D341Med (cell line): ENCODE results near the gene TRIM29.
"Not testable (repeated sequence)": the region's sequence is repeated elsewhere in the genome, so short reads cannot be mapped to it uniquely, and the experiment has no call there.

ENCODE experiments used
- DNase-seq: peaks from one replicate; pipeline ENCODE4 v3.0.0; 2012; ENCODE audit warnings: low spot score

TRIM29 gene, protein sequence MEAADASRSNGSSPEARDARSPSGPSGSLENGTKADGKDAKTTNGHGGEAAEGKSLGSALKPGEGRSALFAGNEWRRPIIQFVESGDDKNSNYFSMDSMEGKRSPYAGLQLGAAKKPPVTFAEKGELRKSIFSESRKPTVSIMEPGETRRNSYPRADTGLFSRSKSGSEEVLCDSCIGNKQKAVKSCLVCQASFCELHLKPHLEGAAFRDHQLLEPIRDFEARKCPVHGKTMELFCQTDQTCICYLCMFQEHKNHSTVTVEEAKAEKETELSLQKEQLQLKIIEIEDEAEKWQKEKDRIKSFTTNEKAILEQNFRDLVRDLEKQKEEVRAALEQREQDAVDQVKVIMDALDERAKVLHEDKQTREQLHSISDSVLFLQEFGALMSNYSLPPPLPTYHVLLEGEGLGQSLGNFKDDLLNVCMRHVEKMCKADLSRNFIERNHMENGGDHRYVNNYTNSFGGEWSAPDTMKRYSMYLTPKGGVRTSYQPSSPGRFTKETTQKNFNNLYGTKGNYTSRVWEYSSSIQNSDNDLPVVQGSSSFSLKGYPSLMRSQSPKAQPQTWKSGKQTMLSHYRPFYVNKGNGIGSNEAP

DNA sequence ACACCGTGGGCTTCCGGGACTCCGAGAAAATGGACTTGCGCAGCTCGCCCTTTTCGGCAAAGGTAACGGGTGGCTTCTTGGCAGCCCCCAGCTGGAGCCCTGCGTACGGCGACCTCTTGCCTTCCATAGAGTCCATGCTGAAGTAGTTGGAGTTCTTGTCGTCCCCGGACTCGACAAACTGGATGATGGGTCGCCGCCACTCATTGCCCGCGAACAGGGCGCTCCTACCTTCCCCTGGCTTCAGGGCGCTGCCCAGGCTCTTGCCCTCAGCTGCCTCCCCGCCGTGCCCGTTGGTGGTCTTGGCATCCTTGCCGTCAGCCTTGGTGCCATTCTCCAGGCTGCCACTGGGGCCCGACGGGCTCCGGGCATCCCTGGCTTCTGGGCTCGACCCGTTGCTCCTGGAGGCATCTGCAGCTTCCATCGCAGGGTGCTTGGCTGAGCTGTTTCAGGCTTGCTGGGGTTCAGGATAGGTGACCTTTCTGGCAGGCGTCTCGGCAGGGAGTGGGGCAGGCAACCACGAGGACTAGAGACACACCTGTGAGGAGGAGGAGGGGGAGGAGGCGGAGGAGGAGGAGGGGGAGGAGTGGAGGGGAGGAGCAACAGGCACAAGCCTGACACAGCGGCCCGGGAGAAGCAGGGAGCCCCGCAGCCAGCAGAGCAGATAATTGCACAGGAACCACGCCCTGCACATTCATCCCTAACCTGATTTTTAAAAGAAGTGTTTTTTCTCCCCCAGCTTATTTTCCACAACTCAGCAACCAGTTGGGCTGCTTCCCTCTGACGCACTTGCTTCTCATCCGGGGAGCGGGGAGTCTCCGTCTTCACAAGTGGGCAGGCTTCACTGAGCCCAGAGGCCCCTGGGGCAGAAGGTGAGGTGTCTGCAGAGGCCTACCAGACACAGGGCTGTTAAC lies at the start of gene TRIM29:
Gene TRIM29, minus strand, starts transcription at position 503 of the 911 bp plus-strand sequence. Its CDS starts 82 bp downstream, at position 421.
- peak; percentile 37 for DNase-seq

DNA sequence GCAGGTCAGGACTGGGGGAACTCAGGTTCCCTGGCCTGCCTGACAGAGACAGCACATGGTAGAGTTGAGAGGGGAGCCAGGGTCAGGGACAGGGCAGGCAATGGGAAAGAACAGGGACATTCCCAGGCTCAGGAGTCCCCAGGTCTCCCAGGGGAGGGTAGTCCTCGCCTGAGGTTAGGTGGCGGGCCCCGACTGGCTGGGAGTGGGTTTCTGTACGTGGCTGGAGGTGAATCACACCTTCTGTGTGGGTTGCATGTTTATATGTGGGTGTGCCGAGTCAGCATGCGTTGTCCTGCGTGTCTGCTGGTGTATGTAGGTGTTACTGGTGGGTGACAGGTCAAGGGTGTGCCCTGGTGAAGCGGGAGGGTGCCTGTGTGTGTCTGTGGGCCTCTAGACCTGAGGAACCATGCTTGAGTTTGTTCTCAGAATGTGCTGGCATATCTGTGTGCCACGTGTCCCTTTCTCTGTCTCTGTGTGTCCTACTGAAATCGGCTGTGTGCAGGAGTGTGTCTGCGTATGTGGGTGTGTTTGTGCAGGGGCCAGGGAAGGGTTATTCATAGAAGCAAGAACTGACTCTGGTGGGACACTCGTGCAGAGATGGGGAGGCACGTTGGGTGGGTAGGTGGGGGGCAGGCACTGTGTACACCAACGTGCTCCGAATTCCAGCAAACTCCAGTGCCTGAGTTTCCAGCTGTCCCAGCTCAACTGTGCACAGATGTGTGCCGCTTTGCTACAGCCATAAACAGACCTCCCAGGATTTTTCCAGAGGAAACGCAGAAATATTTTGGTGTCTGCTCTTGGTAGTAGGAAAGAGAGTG lies 49.1 kb upstream of the TRIM29 start:
- peak; percentile 51 for DNase-seq

DNA sequence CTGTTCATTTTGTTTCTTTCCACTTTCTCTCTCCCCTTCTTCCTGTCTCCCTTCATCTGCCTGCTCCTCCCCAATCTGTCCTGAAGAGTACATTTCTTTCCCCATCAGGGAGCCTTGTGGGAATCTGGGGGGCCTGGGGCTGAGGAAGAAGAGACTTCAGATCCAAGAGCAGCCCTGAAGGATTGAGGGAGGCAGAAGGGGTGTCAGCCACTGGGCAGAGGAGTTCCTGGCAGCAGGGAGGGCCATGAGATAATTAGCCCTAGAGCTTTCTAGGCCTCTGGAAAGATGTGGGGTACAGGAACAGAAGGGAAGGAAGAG lies 48.5 kb upstream of the TRIM29 start:
- DNase-seq: no peak

DNA sequence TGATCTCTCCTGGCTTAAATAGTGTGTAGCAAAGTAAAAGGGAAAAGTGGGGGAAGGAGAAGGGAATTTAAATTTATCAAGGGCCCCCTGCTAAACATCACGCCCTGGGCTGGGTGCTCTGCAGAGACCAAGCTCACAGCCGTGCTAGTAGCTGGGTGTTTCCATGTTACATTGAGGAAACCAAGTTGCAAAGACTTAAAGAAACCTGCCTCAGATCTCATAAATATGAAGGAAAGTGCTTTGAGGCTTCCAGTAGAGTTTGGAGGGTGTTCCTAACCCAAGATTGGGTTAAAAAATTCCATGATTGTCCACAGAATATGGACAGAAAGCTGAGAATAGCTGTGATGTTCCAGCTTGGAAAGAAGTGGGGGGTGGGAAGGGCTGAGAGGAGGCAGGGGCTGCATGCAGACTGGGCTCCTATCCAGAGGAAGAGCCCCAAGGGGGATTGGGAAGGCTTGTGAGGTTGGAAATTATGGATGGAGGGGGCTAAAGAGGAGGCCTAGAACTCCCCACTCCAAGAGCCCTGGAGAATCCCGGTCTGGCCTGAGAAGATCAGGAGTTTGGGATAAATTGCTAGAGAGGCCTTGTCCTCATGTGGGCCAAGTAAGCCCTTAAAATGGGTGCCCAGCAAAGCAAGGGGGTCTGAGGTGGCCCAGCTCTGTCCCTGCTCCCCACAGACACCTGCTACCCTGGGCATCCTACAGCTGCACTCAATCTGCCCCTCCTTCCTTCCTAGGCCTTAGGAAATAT lies 48.0 kb upstream of the TRIM29 start:
- peak; percentile 70 for DNase-seq

DNA sequence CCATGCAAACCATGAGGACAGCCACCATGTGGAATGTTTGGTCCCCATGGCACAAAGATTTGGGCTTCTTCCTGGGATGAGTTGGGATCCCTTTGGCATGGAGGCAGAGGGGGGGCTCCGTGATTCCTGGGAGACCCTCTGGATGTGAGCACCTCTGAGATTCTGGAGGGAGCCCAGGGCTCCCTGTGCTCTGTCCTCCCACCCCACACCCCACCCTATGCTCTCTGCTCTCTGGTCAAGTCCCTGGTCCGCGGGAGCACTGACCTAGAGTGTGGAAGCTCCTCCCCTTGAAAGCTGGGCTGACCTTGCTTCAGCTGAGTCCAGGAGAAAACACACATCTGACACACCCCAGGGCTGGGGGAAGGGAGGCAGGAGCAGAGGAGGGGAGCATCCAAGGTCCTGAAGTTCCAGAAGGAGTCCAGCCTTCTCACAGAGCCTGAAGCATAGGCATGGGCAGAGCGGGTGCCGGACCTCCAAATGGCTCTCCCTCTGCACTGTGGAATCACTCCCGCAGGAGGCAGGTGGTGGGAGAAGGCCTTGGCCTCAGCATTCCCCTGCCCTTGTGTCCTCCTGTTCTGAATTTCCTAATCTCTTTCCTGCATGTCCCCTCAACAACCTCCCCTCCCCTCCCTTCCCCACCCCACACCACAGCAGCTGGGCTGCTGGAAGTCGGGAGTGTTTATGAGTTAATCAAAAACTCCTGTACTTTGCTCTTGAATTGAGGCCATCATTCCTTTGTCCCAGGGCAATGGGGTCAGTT lies 47.2 kb upstream of the TRIM29 start:
- DNase-seq: no peak

DNA sequence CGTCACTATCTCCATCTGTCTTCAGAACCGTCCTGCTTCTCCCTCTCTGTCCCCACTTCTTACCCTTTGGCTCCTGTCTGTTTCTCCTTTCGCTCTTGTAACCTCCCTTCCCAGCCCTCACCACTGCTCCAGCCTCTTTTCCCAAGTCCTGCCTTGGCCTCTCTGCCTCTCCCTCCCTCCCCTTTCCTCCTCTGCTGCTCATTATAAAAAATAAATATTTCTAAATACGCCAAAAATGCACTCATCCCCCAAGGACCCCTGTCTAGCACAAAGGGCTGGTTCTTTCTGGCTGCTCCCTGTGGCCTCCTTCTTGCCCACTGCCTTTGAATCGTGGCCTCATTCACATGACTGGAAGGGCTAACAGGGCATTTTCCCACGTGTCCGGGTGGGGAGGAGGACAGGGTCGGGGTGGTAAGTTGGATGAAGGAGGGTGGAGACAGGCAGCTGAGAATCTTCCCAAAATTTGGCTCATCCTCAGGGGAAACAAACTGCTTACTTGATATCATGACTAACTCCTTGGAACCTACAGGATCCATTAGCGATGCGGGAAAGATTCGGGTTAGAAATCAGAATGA lies 46.5 kb upstream of the TRIM29 start:
- DNase-seq: no peak

DNA sequence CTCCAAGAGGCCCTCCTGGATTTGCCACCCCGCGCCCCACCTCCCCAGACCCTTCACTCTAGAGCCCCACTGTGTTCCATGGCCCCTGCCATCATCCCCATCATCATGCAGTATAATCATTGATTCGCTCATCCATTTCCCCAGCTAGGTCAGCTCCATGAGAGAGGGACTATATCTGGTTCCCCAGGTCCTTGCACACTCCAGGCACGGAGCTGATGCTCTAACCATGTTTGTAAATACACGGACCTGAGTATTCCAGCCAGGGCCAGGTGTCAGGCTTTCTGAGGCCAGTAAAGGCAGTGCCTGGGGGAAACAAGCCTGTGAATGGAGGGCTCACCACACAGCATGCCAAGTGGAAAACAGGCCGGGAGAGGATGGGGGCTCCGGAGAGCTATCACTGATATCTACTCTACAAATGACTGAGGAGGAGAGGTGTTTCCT lies 45.8 kb upstream of the TRIM29 start:
- peak; percentile 5 for DNase-seq

DNA sequence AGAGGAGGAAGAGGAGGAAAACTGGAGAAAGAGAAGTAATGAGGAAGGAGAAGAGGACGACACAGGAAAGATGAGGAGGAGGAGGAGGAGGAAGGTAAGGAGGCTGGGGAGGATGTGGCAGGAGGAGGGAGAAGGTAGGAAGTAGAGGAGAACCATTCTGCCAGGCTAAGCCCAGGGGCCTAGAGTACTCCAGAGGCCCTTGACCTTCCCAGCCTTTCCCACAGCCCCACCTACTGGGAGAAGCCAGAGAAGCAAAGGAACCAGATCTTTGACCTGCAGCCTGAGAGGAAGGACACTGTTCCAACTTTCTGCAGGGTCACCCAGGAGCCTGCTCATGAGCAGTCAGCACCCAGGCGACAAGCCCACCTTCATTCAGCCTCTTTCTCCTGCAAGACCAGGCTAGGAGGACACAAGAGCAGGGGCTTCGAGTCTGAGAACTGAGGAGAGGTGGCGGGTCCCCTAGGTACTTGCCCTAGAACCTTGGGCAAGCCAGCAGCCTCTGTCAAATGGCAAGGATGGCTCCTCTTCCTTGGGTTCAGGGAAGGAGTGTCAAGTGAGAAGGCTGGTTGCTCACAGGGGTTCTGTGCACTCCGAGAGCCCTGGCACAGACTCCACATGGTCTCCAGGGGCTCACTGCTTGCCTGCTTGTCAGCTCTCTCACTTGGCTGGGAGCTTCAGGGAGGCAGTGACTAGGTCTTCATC lies 45.0 kb upstream of the TRIM29 start:
- DNase-seq: peak; percentile 43

DNA sequence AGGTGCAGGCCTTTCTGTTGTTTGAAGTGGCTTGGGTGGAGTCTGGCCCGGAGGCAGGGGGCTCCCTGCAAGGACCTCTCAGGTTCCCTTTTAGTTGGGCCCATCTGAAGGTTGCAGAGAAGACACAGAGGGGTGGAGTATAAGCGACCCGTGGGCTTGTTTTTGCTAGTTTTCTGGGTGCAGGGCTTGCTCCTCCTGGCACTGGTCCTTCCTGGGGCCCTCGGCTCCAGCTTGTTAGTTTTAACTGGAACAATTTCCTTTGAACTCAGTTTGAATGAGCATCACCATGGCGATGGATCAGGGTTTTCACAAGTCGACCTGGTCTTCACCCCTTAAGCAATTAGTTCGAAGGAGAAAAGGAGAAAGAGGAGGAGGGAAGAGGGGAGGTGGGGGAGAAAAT lies 44.5 kb upstream of the TRIM29 start:
- DNase-seq: peak; percentile 7

DNA sequence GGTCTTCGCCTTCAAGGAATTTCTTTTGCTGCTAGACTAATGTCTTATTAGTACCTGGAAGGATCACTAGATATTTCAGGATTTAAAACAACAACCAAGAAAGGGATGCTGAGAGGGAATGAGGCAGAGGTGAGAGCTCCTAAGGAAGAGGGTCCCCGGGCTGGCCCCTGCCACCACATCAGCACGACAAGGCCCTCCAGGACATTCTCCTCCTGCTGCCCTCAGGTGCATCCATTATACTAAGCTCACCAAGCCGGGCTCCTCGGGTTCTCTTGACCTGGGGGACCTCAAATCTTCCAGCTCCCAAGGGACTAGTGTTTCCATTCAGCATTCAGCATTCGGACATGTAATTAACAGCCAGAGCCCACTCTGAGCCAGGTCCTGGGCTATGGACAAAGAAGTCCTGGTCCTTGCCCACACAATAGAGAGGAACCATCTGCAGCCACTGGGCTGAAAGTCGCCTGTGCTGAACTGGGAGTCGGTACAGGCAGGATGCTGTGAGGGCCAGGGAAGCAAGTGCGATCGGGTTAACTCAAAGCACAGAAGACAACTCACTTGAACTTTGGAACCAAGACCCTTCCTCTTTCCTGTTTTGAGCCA lies 43.6 kb upstream of the TRIM29 start:
- peak; percentile 10 for DNase-seq

DNA sequence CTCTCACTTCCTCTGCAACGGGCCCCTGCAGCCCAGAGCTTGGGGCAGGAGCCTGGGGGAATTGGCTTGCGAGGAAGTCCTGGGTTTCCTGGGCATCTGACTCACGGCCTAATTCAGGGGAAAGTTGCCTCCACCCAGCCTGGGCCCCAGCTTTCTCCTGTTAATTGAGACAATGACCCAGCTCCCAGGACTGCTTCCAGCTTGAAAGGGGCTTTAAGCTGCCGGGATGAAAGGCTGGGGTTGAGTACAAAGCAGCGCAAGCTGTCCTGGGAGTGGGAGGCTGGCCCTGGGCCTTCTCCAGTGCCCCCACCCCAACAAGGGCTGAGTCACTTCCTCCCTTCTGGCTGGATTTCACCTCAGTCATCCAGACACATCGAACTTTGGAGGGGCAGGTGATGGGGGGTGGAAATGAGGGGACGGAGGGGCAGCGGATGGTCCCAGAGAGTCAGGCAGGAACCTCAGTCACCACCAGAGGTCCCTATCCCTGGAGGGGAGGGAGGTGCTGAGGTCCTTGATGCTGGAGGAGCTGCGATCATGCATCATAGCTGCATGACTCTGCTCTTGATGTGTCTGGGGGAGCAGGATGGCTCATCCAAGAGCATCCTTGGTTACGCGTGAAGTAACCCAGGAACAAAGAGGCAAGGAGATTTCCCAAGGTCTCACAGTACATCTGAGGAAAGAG lies 42.8 kb upstream of the TRIM29 start:
- peak; percentile 9 for DNase-seq

DNA sequence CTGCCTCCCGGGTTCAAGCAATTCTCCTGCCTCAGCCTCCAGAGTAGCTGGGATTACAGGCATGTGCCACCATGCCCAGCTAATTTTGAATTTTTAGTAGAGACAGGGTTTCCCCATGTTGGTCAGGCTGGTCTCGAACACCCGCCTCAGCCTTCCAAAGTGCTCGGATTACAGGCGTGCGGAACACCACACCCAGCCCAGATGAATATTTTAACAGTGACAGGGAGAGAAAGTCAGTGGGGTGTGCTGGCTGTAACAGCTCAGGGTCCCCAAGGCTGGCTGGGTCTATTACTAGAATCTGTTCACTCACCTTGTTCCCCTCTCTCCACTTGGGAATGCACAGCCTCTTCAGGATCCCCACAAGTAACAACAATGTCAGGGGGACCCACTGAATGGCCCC lies 42.1 kb upstream of the TRIM29 start:
- DNase-seq: not testable (repeated sequence)

DNA sequence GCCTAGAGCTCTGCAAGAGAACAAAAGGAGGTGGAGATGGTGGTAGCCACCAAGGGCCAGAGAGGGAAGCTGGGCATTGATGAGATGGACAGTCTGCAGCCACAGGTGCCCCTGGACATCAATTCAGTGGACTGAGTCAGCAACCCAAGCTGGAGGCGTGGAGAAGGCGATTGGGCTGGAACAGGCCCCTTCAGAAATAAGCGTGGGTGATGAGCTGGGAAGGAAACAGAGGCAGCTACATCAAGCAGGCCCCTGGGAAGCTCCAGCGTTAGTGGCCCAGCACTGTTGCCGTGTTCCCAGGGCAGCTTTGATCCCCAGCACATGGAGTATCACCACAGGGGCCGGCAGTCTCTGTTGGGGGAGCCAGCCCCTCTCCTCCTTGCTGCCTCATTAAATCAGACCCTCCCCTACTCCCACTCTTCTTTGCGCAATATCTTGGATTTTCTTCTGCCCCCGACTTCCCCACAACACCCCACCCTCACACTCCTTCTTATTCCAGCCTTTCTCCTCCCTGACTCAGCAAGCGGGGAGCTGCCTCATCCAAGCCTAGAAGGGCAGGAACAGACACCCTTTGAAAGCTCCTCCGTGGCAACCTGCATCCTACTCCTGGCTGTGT lies 41.3 kb upstream of the TRIM29 start:
- DNase-seq: peak; percentile 8

DNA sequence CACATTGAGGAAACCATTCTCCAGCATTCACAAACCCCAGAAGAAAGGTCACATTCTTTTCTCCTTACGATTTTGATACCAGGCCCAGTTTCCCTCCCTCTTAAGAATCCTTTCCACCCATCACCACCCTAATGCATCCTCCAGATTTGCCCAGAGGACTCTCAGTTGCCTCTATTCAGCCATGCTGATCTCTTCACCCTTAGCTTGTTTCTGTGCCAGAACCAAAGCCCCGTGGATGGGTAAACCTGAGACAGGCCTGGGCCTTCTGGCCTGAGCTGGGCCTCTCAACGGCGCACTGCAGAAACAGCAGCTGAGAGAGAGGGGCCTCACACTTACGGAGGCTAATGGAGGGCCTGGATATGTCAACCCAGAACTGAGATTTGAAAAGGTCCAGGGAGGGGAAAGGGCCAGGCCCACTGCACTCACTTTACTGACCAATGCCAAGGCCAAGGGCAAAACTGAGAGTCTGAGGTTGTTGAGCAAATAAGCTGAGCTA lies 40.7 kb upstream of the TRIM29 start:
- no peak for DNase-seq

DNA sequence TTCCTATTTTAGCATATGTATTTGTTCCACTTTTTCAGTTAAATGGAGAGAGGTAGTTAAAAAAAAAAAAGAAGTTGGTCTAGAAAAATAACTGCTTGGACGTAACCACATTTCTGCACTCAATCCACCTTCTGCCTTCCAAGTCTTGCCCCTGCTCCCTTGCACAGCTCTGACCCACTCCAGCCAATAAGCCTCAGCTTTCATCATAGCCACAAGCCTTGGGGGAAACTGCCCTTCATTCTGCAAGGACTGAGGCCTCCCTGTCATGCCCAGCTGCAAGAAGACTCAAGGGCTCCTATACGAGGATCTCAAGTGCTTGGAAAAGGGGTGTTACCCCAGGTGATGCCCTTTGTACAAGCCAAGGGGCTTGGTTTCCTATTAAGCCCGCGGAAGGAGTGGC lies 37.0 kb upstream of the TRIM29 start:
- peak; percentile 5 for DNase-seq

DNA sequence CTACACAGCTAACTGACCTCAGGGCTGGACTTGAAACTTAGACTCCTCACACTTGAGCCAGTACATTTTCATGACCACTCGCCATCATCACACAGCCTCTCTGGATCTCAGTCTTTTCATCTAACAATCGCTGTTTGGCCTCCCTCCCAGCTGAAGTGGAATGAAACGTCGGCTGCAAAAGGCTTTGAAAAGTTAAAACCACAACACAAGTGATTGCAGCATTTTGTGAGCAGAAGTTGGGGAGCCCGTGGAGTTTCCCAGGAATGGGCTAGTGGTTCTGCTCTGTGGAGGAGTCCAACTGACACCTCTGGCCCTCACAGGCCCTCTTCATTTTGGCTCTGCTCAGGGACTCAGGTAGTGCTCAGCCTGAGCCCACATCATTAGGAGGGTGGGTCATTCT lies 35.9 kb upstream of the TRIM29 start:
- DNase-seq: no peak

DNA sequence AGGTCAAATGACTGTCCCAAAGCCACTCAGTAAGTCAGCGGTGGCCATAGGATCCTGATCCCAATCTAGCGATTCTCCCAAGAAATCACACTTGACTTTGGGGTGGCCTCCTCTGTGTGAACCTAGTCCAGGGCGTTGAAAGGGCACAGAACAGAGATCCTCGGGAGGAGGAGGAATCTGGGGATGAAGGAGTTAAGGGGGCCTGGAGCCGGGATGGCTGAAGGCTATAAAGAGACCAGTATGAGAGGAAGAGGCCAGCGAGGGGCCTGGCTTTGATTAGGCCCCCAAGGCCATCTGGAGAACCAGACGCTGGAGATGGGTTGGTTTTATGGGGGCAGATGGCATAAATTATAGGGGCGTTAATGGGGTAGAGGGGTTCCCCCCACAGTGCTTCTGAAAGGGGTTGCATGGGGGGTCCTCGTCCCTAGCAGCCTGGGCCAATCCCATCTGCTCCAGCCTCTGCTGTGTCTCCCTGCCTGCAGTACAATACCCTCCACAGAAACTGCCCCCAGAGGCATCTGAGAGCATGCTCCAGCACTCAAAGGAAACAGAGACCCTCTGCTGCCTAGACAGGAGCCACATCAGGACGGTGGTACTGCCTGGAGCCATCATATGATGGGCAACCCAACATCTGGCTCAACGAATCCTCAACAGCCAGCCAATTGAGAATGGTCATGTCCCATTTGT lies 35.2 kb upstream of the TRIM29 start:
- DNase-seq: peak; percentile 5
